HG03342 (cell line): ENCODE results near the gene HRC.
A peak's percentile ranks its signal among the peaks of the same experiment; 100 is the strongest.

Experiments used
- ATAC-seq: cut with Tn5 transposase; IDR thresholded peaks from one replicate; pipeline ENCODE4 v1.9.1; 2021; ENCODE audit warnings: mild to moderate bottlenecking, moderate library complexity; ENCODE audit not compliant: unreplicated experiment

HRC gene

GRCh38 chr19:49117677-49118564 lies 37.3 kb downstream of the HRC start:
- ATAC-seq: no peak

- no peak for ATAC-seq
These were observed 38.7 kb downstream of the HRC start for GRCh38 chr19:49116544-49116943.

- no peak for ATAC-seq
These were observed 40.4 kb downstream of the HRC start for GRCh38 chr19:49114630-49115363.

- peak; percentile 48 for ATAC-seq
These were observed 41.2 kb downstream of the HRC start, which contains the start of gene LIN7B for GRCh38 chr19:49113762-49114629. TSS of gene LIN7B (plus strand) at chr19:49114370. CDS start at chr19:49114405, 35 bp downstream.

GRCh38 chr19:49111218-49111998 lies 43.8 kb downstream of the HRC start:
- no peak for ATAC-seq

GRCh38 chr19:49110567-49110966 lies 44.6 kb downstream of the HRC start:
- no peak for ATAC-seq

GRCh38 chr19:49109569-49110233 lies 45.5 kb downstream of the HRC start:
- ATAC-seq: no peak

GRCh38 chr19:49109051-49109450 lies 46.1 kb downstream of the HRC start:
- ATAC-seq: no peak

GRCh38 chr19:49107625-49108459 lies 47.4 kb downstream of the HRC start:
- no peak for ATAC-seq

- ATAC-seq: no peak
These were observed 48.5 kb downstream of the HRC start for GRCh38 chr19:49106648-49107135.

GRCh38 chr19:49104229-49104864 lies 50.8 kb downstream of the HRC start:
- ATAC-seq: no peak

- no peak for ATAC-seq
These were observed 51.7 kb downstream of the HRC start for GRCh38 chr19:49103331-49104085.

GRCh38 chr19:49102303-49102702 lies 52.9 kb downstream of the HRC start:
- no peak for ATAC-seq
